ENCODE measurements around the gene EIF2S1. TPM values are rescaled to one million over a fixed set of nuclear protein-coding genes. Genes with fewer than 3 reads are reported as not detected.

The EIF2S1 gene
- total RNA-seq, 1 donor from 2014 or later = 108 TPM

- DNase-seq (ENCODE audit: extremely low read depth, low read depth, low spot score) = no peak
Measured at GRCh38 chr14:67429510-67430205, 69.5 kb downstream of the EIF2S1 start.

- no peak for DNase-seq (ENCODE audit: extremely low read depth, low read depth, low spot score)
Measured at GRCh38 chr14:67432050-67432564, 72.0 kb downstream of the EIF2S1 start.

- no peak for DNase-seq (ENCODE audit: extremely low read depth, low read depth, low spot score)
Measured at GRCh38 chr14:67435603-67436002, 75.5 kb downstream of the EIF2S1 start.

Other genes starting within 250 kb of the EIF2S1 start
- not detected in 2 replicates for gene GARIN2, start 170.9 kb upstream of the EIF2S1 start, total RNA-seq
- 17.4 and 21.0 TPM in 2 replicates for gene PALS1, start 118.9 kb upstream of the EIF2S1 start, total RNA-seq
- 85.3 and 106 TPM in 2 replicates for gene ATP6V1D, start 524 bp upstream of the EIF2S1 start, total RNA-seq
- 11.3 and 13.8 TPM in 2 replicates for gene PLEK2, start 51.8 kb downstream of the EIF2S1 start, total RNA-seq
- gene TMEM229B, start 128.4 kb downstream of the EIF2S1 start, total RNA-seq = 1.6 and 2.9 TPM in 2 replicates
- 0.93 and 1.8 TPM in 2 replicates for gene PLEKHH1, start 173.0 kb downstream of the EIF2S1 start, total RNA-seq
- 11.3 and 16.5 TPM in 2 replicates for gene PIGH, start 239.9 kb downstream of the EIF2S1 start, total RNA-seq